Middle frontal gyrus (tissue), 1 donor: ENCODE measurements around the gene FYN.

Experiments used
- DNase-seq: peaks from one replicate; pipeline ENCODE4 v3.0.0-alpha.2; 2015; ENCODE audit warnings: low spot score; ENCODE audit errors: extremely low spot score

FYN gene

GRCh38 chr6:111832833-111833418, 40.3 kb downstream of the FYN start:
- no peak for DNase-seq

DNA sequence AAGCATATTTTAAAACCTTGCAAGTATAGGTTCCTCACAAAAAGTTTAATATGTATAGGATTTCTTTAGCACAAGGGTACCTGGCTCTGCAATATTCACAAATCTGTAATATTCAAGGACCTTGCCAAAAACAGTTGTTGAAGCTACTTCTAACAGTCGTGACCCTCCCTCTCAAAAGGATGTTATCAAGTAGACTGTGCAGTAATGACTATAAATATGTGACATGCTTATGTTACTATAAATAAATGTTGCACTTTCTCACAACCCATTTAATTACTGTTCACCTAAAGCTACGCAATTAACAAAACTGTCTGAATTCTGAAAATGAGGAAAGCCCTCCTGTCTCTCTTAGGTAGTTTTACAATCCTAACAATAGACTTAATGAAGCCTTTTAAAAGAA, 41.8 kb downstream of the FYN start:
- DNase-seq, result no peak

DNA sequence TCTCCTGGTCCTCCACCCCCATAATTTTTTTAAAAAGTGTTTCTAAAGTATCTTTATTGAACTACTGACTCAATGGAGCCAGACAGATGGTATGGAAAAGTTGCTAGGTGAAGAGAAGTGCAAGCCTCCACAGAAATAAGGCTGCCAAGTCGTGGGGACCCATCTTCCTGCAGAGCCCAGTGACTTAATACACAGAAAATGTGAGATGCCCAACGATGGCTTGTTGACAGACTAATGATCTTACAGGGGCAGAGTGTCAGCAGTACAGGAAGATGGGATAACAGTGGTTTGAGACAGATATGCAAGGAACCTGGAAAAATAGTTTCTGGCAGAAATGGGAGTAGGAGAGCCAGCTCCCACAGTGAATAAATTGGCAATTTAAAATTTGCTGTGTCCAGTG, 43.3 kb downstream of the FYN start:
- no peak for DNase-seq

GRCh38 chr6:111829581-111829980, 43.7 kb downstream of the FYN start:
- no peak for DNase-seq

DNA sequence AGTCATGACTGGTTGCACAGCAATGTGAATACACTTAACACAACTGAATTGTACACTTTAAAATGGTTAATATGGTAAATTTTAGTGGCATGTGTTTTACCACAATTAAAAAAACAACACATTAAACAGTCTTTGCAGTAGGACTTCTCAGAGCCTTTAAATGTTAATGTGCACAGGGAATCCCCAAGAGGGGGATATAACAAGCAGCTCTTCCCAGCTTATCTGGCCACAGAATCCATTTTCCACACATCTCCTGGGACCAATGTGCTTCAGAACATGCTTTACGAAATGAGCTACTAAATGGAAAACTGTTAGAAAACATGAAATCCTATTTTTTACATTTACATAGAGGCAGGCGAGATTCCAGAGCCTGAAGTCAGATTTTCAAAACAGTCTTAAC, 44.4 kb downstream of the FYN start:
- no peak for DNase-seq

GRCh38 chr6:111825439-111826086, 47.7 kb downstream of the FYN start:
- no peak for DNase-seq

DNA sequence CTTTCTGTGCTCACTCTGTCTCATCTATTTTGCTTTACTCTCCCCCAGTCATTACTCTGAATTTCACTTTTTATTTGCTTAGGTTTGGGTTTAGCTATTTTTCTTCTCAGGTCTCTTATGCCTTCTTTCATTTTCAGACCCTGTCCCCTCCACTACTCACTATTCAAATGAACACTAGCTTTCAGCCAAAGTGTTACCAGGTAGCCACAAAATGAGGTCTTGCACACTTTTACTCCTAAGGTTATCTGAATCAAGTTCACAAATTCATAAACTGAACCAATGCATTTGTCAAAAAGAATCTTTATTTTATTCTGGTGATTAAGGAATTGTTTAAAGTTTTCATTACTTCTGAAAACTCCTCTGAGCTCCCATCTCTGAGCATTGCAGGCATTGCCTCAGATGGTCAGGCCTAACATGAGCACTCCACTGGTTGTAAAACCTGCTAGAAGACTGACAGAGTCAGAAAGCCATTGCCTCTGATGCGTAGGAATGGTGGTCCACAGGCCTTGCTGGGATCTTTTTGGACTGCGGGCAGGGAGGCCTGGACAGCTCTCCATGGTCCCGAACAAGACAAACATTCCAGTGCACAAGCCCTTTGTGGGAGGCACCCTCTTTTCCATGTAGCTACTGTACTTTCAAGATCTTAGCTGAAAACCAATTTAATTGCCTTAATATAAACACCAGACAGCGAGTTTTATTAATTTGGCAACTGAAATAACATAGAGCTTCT, 48.5 kb downstream of the FYN start:
- DNase-seq, result no peak

DNA sequence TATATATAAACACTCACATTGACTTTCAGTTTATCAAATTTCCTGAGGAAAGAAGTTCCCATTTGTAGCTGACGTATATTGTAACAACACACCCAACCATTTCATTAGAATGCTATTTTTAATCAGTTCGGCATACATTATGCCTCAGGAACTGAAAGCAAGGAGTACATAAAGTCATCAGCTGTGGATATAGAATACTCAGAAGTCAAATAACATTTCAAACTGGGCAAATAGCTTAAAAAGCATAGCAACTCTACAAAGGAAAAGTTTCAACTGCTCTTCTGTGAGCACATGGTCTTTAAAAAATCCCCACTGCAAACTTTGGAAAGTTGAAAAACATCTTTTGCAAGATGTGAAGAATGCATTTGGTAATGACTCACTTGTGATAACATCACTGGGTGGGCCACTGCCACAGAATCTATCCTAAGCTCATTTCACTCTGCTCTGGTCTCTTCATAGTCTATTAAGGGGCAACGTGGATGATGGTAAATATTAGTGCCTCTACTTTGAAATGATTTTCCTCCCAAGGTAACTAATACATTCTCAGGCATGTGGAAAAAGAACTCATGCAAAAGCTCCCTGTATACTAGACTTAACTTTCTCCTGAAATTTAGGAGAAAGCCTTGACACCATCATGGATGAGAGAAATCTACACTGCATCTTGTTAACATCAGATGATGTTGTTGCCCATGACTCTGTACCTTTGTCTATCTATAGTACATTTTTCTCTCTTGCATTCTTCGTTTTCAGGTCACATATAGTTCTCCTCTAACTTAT, 49.2 kb downstream of the FYN start:
- DNase-seq, result no peak

GRCh38 chr6:111823012-111823411, 50.2 kb downstream of the FYN start:
- DNase-seq, result no peak

DNA sequence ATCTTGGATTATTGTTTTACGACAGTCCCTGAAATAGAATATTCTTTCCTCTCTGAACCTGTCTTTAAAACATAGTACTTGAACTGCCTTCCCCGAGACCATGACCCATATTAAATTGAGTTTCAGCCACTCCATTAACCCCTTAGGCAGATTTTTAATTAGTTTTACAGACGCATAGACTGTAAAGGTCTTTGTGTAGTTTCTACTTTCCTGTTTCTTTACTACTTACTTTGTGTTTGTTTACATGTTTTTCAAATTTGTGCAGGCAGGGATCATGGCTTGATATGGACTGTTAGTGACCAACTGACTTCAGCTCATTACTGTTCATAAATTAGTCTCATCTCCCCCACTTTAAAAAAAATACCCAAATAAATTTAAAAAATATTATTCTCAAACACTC, 53.8 kb downstream of the FYN start:
- no peak for DNase-seq

DNA sequence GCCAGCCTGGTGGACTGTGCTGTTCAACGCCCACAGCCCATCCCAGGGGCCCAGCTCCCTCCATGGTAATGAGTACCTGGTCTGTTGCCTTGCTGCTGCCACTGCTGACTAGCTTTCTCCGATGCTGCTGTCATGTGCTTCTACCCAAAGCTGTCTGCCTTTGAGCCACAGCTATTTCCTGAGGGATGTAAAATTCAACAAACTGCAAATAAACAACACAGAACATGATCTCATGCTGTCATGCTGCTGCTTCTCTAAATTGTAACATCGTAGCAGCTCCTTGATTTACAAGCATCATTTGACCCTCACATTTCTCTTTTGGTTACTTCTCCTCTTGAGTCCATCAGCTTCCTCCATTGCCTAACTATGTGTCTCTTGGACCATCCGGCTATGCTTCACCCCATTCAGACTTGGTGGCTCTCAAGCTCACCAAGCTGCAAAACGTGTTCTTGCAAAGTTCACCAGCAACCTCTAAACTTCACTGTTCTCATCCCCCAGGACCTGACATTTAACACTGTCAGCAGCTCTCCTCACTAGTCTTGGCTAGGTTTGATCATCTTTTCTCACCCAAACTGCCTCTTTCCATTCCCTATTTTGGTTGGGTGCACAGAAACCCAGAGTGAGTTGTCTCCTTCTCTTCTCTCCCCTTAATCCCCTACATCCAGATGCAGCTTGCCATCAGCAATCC, 54.6 kb downstream of the FYN start:
- no peak for DNase-seq

GRCh38 chr6:111817451-111818120, 55.7 kb downstream of the FYN start:
- DNase-seq, result peak; percentile 64

DNA sequence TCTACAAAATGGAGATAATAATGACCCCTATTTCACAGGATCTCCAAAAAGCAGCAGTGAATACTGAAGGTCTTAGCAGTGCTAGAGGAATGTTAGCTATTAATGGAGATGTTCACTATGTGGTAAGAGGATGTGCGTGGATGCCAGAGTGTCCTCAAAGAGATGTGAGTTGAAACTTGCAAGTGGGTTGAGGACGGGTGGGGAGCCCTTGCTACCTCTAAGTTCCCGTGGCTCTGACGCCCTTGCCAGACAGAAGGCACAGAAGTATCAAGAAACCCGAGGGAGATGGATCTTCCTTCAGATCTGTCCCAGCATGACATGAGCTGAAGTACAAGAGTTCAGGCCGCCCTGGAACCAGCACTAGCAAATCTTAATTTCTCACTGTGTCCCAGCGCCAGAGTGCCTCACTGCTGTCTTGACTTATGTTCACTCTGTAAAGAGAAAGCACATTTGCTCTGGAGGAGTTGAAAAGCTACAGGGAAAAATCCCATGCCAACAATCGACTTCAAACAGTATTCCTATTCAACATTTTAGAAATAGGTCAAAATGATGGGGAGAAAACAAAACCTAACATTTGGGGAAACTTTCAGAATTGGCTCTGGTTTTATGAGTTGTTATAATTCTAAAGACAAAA, 59.5 kb downstream of the FYN start:
- DNase-seq, result no peak

DNA sequence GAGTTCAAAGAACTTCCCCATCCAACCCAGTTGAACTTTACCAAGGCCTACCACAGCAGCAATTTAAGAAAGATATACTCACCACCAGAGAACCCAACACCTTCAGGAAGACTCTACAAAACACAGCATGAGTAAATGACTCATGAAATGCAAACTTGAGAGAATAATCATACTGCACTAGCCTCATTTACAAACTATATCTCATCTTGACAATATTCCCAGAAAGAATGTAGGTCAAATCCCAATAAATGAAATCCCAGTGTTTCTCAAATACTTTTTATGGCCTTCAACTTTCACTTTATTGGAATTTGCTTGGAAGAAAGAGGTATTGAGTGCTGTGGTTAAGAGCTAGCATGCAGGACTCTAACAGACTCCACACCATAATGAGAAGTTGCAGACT, 60.0 kb downstream of the FYN start:
- no peak for DNase-seq

DNA sequence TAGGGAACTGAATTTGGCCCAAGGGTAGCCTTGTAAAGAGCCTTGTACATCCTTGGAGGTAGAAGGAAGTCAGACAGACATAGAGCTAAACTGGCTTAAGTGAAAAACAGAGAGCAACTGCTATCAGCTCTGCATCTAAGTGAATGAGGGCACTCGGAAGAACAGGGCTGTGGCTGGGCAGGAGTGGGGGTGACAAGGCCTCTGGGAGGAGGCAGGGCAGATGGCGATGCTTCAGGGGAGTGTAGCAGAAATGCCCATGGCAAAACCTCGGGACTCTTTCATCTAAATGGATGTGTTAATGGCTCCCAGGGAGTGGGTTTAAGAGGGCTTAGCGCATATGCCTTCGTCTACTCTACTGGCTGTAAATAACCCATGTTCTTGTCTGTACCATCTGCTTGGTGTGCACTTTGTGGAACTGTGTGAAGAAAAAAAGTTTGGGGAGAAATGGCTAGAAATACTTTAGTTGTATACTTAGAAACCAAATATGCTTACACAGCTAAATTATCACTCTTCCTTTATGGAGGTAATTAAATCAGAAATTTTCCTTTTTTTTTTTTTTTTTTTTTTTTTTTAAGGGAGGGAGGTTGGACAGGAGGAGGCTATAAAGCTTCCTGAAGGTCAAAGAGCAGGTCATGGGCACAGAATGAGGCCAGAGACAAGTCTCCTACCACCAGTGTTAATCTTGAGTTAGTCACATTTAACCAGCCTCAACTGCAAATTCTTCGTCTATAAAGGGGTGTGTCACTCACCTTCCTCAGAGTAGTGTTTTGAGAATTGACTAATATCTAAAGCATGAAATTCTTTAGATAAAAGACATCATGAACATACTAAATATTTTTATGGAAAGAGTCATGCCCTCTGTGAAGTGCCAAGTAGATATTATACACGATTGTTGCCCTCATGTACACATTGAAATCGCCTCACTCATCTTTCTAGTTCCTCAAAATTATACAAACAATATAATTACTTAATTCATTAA, 60.9 kb downstream of the FYN start:
- no peak for DNase-seq

DNA sequence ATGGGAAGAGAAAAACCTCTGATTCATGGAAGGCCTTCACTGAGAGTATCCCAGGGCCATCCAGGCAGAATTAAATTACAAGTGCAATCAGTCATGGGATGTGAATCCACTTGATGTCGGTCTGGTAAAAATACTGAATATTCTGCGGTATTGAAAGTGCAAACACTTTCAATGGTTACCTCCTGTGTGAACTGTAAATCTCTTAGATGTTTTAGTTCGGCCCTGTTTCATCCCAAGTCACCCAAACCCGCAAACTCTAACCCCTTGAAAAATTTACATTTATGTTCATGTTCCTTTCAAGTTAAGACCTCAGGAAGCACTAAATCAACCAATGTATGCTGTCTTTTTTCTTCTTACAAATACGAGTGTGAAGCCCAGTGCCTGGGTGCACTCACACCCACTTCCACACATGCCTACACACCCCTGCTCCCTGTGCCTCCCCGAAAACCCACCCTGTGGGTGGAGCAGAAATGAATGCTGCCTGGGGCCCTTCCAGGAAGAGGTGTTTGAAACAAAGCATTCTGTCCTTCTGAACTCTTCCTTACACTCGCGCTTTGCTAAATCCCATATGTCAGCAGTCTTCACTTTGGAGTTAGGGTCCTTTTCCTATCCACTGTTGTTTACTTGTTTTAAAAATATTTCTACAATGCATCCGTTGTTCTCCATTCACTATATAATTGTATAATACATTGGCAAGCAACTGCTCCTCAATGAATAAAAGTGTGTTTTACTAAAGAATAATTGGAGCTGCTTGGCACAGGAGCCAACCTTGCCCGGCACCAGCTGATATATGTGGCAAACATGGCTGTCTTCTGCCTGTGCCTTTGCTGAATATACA, 62.7 kb downstream of the FYN start:
- DNase-seq, result no peak

GRCh38 chr6:111809766-111810165, 63.5 kb downstream of the FYN start:
- DNase-seq, result no peak

DNA sequence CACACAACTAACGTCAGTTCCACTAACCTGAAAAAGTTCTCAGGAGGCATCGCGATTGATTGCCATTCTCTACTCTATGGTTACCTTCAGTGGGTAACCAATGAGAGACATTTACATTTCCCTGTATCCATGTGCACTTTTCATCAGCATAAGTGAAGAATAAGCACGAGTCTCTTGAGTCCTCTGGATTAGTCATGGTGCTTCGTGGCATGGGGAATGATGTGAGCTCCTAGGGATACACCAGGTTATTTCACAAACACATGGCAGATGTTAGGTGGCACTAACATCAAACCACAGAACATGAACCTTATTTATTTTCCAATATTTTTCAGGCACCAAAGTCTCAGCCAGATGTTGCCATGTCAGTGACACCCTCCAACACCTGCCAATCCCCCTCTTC, 64.0 kb downstream of the FYN start:
- no peak for DNase-seq
